B cell (primary cell): ENCODE data around the gene GNAI2.

Experiments
- CTCF ChIP-seq: fragments of 200-600 bp; IDR thresholded peaks from one replicate; pipeline ENCODE4 v1.8.0; 2022; ENCODE audit warnings: antibody characterized with exemption, mild to moderate bottlenecking
- EZH2 ChIP-seq: IDR thresholded peaks from 2 replicates; pipeline ENCODE4 v1.6.1; 2012; ENCODE audit warnings: borderline replicate concordance, low read depth, mild to moderate bottlenecking, moderate library complexity, low read length; ENCODE audit not compliant: insufficient read depth, poor library complexity, severe bottlenecking

- no peak for TF ChIP-seq CTCF
- TF ChIP-seq EZH2, result no peak
Observed at GRCh38 chr3:50187750-50188149, 48.3 kb upstream of the GNAI2 start.
